22Rv1 (cell line): Measurements from ENCODE around the gene EXOC4.

Experiments used
- CTCF ChIP-seq: fragments of 450-650 bp; IDR thresholded peaks from 2 replicates; pipeline ENCODE4 v1.5.1; 2017; ENCODE audit warnings: mild to moderate bottlenecking
- ZFX ChIP-seq: fragments of 450-650 bp; IDR thresholded peaks from 2 replicates; pipeline ENCODE4 v1.6.1; 2017; ENCODE audit warnings: antibody characterized with exemption, borderline replicate concordance

- TF ChIP-seq CTCF, result no peak
- no peak for TF ChIP-seq ZFX
Measured at GRCh38 chr7:133976140-133976539, 723.3 kb downstream of the EXOC4 start.
